Chondrocyte (in vitro differentiated cells): ENCODE results near the gene ITIH6. TPM values are rescaled to one million over a fixed set of nuclear protein-coding genes. Genes with fewer than 3 reads are reported as not detected.

Experiments used
- DNase-seq: peaks from one replicate; pipeline ENCODE4 v3.0.0; 2021; ENCODE audit warnings: mixed read lengths, low spot score
- H3K27ac Mint-ChIP-seq: one replicate; pipeline ENCODE4 v1.8.0; 2021; ENCODE audit warnings: mild to moderate bottlenecking, moderate library complexity, mixed read lengths; ENCODE audit not compliant: unreplicated experiment
- H3K27me3 Mint-ChIP-seq: 2 replicates; pipeline ENCODE4 v1.8.0; 2021; ENCODE audit warnings: low read depth, mixed read lengths
- H3K36me3 Mint-ChIP-seq: 2 replicates; pipeline ENCODE4 v1.8.0; 2021; ENCODE audit warnings: low read depth, mixed read lengths
- H3K4me1 Mint-ChIP-seq: 2 replicates; pipeline ENCODE4 v1.8.0; 2021; ENCODE audit warnings: low read depth, mild to moderate bottlenecking, mixed read lengths
- H3K4me3 Mint-ChIP-seq: one replicate; pipeline ENCODE4 v1.8.0; 2021; ENCODE audit warnings: mild to moderate bottlenecking, moderate library complexity, mixed read lengths; ENCODE audit not compliant: unreplicated experiment
- H3K9me3 Mint-ChIP-seq: 2 replicates; pipeline ENCODE4 v1.8.0; 2021; ENCODE audit warnings: low read depth, mixed read lengths
- CTCF ChIP-seq: fragments of 200-600 bp; sonication (generic); IDR thresholded peaks from 2 replicates; pipeline ENCODE4 v1.5.0; 2021; ENCODE audit warnings: antibody characterized with exemption, mild to moderate bottlenecking, moderate library complexity
- total RNA-seq: library from RNA; stranded (reverse); gene quantifications from 3 replicates; pipeline ENCODE4 v1.2.1, GENCODE V29; 2021

The ITIH6 gene
- total RNA-seq, 1 donor from 2014 or later = 0.15 TPM

- TF ChIP-seq CTCF = no peak
- peaks cover 16% of the 10 kb centered on the region for H3K9me3 Mint-ChIP-seq
- H3K4me1 Mint-ChIP-seq = no peaks in the 10 kb centered on the region
These were observed 76.6 kb downstream of the ITIH6 start for GRCh38 chrX:54721424-54721823.

GRCh38 chrX:54715621-54716020, 82.4 kb downstream of the ITIH6 start:
- H3K27ac Mint-ChIP-seq = no peak overlapping the region
- peaks cover 2% of the 10 kb centered on the region for H3K36me3 Mint-ChIP-seq
- no peaks in the 10 kb centered on the region for H3K4me1 Mint-ChIP-seq
- H3K4me3 Mint-ChIP-seq = no peak overlapping the region
- H3K27me3 Mint-ChIP-seq = no peaks in the 10 kb centered on the region
- DNase-seq = no peak
- TF ChIP-seq CTCF = no peak
- H3K9me3 Mint-ChIP-seq = peaks cover 17% of the 10 kb centered on the region

More at GRCh38 chrX:54721424-54721823, 76.6 kb downstream of the ITIH6 start:
- Mint-ChIP-seq H3K36me3 (no peaks in the 10 kb centered on the region), H3K27me3 (no peaks in the 10 kb centered on the region), H3K27ac (no peak overlapping the region), H3K4me3 (no peak overlapping the region)
- no peak for DNase-seq

- Mint-ChIP-seq H3K36me3 (peaks cover 2% of the 10 kb centered on the region), H3K4me1 (no peaks in the 10 kb centered on the region), H3K4me3 (no peak overlapping the region), H3K27me3 (no peaks in the 10 kb centered on the region), H3K9me3 (peaks cover 20% of the 10 kb centered on the region), H3K27ac (no peak overlapping the region)
- no peak for TF ChIP-seq CTCF
- no peak for DNase-seq
These were observed 83.6 kb downstream of the ITIH6 start for GRCh38 chrX:54714424-54714823.

- no peaks in the 10 kb centered on the region for H3K27me3 Mint-ChIP-seq
These were observed 86.3 kb downstream of the ITIH6 start for GRCh38 chrX:54711735-54712134.

GRCh38 chrX:54710920-54711319, 87.1 kb downstream of the ITIH6 start:
- no peak for TF ChIP-seq CTCF
- DNase-seq = no peak
- no peak overlapping the region for H3K27ac Mint-ChIP-seq
- H3K9me3 Mint-ChIP-seq = peaks cover 26% of the 10 kb centered on the region
- H3K36me3 Mint-ChIP-seq = peaks cover 2% of the 10 kb centered on the region
- H3K27me3 Mint-ChIP-seq = peaks cover 2% of the 10 kb centered on the region
- H3K4me1 Mint-ChIP-seq = no peaks in the 10 kb centered on the region
- H3K4me3 Mint-ChIP-seq = no peak overlapping the region

More at GRCh38 chrX:54711735-54712134, 86.3 kb downstream of the ITIH6 start:
- no peak for TF ChIP-seq CTCF
- Mint-ChIP-seq H3K27ac (no peak overlapping the region), H3K4me3 (no peak overlapping the region), H3K4me1 (no peaks in the 10 kb centered on the region), H3K36me3 (peaks cover 2% of the 10 kb centered on the region), H3K9me3 (peaks cover 20% of the 10 kb centered on the region)
- no peak for DNase-seq
